HCT116 (cell line): ENCODE results near the gene ZNG1B.
"Not testable (repeated sequence)": the region's sequence is repeated elsewhere in the genome, so short reads cannot be mapped to it uniquely, and the experiment has no call there.

ENCODE experiments used
- CTCF ChIP-seq, 3 experiments: fragments of 200-600 bp in 1 of 3; sonication (generic) in 1 of 3; IDR thresholded peaks in 2 of 3; conservative IDR thresholded peaks in 1 of 3; 2 replicates each; pipeline ENCODE4 v1.5.1; 2012 to 2017; ENCODE audit warnings: low read depth in 2 of 3, low read length in 2 of 3, antibody characterized with exemption in 1 of 3, borderline replicate concordance in 1 of 3, control low read depth in 1 of 3, mild to moderate bottlenecking in 1 of 3, mixed read lengths in 1 of 3, mixed run types in 1 of 3, moderate library complexity in 1 of 3; ENCODE audit not compliant: insufficient read depth in 1 of 3
- EZH2phosphoT487 ChIP-seq: fragments of 200-600 bp; IDR thresholded peaks from 2 replicates; pipeline ENCODE4 v1.6.1; 2018; ENCODE audit warnings: antibody characterized with exemption, borderline replicate concordance
- POLR2A ChIP-seq: IDR thresholded peaks from 2 replicates; pipeline ENCODE4 v1.7.0; 2011; ENCODE audit warnings: borderline replicate concordance; ENCODE audit not compliant: insufficient read depth, insufficient read length; ENCODE audit errors: extremely low read depth
- POLR2AphosphoS5 ChIP-seq: IDR thresholded peaks from 2 replicates; pipeline ENCODE4 v1.6.1; 2011; ENCODE audit warnings: mild to moderate bottlenecking, low read depth, low read length, moderate library complexity
- REST ChIP-seq: IDR thresholded peaks from 2 replicates; pipeline ENCODE4 v1.6.1; 2012; ENCODE audit warnings: low read depth

GRCh38 chr2:113532991-113533390 lies 95.5 kb downstream of the ZNG1B start:
- TF ChIP-seq EZH2phosphoT487; POLR2A; CTCF (IDR thresholded peaks at IDR 0.05 in 2 of 3, conservative IDR thresholded peaks at IDR 0.05 in 1 of 3; ENCODE audit: borderline replicate concordance in 1 of 3, insufficient read depth in 1 of 3, low read depth in 2 of 3, low read length in 2 of 3); POLR2AphosphoS5; REST: not testable (repeated sequence)
